GM18858 (cell line): ENCODE data around the gene FBXO31.
A peak's percentile ranks its signal among the peaks of the same experiment; 100 is the strongest.

Experiments
- ATAC-seq: cut with Tn5 transposase; IDR thresholded peaks from one replicate; pipeline ENCODE4 v1.9.1; 2021; ENCODE audit not compliant: unreplicated experiment

Gene FBXO31

DNA sequence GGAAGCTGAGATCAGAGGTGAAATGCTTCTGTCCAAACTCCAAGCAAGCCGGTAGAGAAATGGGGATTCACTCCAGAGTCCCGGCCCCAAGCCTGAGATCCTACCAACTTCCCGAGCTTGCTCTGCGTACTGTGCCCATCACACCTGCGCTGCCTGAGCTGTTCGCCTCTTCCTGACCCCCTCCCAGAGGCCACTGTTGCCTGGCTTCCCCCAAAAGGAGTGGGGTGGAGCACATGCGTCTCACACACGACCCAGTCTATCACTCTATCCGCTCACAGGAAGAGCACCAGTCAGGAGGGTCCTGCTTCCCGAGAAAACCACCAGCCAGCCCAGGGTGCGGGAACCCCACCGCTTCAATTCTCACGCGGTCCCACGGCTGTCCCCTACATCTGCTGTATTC is 52.9 kb downstream of the FBXO31 start:
- no peak for ATAC-seq

DNA sequence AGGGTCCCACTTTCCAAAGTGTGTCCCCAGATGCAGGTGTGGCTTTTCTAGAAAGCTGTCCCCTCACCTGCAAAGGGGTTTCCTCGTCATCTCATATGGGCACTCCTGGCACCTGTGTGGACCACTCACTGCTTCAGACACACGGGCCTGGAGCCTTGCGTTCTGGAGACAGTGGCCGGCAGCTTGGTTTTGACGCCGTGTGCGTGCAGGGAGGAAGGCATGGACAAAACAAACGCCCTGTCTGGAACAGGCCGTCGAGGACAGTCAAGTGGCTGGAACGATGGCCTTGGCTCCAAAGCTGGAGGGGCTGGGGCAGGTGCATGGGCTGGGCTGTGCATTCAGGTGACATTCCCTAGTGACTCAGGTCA is 53.3 kb downstream of the FBXO31 start:
- no peak for ATAC-seq

DNA sequence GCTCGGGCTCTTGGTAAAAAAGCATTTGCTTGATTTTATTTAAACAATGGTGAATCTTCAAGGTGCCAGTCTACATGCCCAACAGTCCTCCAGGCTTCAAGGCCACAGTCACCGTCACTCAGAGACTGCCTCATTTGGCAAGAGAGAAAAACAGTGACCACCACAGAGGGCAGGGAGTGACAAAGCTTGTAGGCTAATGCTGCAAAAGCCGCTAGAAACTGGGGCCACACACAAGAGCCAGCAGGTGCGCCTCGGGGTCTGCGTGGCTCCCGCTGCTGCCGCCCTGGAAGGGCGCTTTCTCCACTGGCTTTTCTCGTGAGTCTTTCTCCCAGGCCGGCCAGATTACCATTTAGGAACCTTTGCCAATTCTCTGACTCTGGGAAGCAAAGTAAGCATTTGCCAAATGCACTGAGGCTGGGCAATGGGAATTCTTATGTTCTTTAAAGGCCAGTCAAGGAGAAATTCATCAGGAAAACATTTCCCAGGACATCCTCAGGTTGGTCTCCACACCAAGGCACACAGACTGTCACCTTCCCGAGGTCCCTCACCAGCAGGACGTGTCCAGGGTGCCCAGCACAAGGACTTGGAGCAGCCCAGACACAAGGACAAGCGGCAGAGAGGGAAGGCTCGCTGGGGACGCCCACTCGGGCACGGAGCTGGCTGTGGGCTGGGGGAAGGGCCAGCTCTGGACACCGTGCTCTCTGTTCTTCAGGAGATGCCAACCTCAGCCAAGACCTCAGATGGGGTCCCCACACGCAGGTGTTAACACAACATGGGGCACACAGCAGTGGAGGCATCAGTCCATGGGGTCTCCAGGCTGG is 53.9 kb downstream of the FBXO31 start:
- no peak for ATAC-seq

DNA sequence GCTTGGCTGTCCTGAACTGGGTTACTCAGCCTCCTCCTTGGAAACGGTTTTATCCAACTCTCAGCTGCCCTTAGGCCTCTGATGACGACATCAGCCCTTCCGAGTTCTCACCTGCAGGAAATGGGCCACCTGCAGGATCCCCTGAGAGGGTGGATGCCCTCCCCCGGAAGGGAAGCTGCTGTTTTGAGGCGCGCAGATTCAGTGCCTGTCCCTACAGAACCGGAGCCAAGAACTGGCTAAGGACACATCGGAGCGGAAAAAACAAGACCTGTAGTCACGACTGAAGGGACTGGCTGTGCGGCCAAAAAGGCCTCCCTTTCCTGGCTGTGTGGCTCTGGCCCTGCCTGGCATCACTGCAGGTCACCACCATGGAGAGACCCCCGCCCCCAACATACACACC is 54.7 kb downstream of the FBXO31 start:
- no peak for ATAC-seq

DNA sequence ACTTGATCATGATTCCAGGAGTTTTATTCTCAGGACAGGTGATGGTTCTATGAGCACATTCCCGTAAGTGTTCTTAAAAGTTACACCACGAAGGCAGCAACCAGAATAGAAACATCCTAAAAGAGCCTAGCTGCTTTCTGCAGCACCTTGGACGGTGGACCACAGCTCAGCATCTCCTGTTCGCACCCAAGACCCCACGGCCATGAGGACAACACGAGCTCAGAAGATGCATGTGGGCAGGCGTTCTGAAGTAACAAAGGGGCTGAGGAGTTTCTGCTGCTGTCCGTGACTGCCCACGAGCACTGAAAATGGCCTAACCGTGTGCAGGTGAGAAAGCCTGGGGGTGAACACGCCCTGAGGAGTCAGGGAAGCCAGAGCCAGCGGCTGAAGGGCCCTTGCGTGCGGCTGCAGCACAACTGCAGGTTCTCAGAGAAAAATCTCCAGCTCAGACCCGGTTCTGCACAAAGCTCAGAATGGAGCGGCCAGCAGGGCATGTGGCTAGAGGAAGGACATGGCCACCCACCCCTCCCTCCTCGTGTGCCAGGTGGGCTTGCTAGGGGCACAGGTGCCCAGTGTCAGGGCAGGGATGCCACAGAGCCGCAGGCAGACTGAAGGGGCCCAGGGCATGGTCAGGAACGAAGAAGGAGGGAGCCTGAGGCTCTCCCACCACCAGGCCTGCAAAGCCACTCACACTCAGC is 55.6 kb downstream of the FBXO31 start:
- no peak for ATAC-seq

DNA sequence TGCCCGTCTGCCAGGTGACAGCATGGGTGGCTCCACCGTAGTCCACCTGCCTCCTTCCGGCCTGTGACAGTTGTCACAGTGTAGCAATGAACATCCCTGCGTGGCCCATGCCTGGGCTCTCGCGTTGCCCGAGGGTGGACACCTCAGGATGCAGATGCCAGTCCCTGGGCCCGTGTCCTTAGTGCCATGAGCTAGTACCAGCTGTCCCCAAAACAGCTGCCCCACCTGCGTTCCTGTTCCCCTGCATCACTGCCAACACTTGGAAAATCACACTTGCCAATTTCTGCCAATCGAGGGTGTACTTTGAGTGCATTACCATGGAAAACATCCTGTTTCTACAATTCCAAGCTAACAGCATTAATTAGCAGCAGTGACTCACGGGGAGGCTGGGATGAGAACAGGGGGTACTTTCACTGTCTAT is 57.4 kb downstream of the FBXO31 start:
- ATAC-seq, result no peak

DNA sequence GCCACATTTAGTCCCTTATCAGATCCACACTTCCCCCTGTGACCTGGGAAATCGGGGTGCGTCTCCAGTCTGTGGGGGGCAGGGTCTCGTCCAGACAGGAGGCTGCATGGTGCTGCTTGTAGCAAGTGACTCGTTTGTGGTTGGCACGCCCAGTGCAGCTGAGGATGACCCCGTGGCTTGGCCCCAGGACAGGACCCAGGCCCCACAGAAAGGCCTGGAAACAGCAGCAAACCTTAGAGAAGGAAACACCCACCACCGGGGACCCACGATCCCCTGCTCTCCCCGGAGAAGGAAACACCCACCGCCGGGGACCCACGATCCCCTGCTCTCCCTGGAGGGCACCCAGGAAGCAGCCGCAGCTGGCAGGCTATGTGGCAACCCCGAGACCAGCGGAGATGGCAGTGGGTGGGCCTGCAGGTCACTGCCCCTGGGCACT is 58.1 kb downstream of the FBXO31 start:
- ATAC-seq, result no peak

DNA sequence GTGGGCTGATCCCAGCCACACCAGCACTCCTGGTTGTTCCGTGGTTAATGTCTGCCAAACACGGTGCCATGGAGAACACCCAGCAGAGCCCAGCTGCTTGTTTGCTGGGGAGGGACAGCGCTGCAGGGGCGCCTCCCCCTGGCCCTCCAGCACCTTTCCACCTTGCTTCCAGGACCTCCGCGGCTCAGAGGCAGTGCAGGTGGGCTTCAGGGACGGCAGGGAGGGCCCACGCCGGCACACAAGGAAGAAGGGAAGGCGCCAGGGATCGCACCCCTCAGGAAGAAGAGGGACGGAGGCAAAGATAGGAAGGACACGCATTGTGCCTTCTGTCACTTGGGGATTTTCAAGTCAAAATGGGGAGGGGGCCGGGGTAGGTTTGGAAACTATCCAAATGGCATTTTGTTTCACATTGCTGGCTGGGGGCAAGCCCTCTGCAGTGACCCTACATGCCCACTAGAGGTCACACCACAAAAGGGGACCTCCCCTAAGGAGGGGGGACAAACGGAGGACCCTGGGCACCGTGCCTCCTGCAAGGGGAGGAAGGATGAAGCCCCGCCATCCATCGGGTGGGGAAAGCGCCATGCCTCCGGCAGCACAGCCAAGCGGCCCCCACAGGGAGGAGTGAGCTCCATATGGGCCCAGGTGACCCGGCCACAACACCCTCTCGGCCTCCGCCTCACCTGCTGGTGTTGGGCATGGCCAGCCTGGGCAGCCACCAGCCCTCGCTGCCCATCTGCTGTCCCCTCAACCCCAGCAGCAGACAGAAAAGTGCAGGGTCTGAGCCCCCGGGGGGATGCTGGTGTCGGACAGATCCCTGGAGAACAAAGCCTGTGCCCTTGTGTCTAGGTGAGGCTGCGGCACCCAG is 58.9 kb downstream of the FBXO31 start:
- no peak for ATAC-seq

DNA sequence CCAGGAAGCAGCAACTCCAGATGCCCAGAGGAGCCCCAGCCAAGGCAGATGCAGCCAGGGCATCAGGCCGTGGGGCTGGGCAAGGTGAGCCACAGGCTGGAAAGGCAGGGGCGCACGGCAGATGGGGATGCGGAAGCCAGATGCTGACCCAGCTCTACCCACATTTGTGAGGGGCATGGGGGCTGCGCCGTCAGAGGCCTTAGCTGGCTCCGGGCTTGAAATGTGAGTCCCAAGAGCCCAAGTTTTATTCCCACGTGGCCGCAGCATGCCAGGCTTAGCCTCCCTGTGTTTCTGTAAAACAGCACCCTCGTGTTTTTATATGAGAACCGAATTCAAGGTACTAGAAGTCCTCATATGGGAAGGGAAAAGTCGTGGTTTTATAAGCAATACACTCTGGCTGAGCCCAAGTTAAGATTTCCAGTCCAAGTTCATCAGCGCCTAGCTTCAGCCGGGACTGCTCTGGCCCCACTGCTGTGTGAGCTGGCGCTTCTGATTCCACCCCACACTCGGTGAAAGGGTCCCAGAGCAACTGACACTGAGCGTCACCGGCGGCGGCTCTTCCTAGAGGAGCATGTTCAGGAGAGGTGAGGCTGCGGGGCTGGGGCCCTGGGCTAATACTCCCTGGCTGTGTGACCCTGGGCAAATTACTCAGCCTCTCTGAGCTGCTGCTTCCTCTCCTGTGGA is 59.7 kb downstream of the FBXO31 start:
- ATAC-seq, result no peak

DNA sequence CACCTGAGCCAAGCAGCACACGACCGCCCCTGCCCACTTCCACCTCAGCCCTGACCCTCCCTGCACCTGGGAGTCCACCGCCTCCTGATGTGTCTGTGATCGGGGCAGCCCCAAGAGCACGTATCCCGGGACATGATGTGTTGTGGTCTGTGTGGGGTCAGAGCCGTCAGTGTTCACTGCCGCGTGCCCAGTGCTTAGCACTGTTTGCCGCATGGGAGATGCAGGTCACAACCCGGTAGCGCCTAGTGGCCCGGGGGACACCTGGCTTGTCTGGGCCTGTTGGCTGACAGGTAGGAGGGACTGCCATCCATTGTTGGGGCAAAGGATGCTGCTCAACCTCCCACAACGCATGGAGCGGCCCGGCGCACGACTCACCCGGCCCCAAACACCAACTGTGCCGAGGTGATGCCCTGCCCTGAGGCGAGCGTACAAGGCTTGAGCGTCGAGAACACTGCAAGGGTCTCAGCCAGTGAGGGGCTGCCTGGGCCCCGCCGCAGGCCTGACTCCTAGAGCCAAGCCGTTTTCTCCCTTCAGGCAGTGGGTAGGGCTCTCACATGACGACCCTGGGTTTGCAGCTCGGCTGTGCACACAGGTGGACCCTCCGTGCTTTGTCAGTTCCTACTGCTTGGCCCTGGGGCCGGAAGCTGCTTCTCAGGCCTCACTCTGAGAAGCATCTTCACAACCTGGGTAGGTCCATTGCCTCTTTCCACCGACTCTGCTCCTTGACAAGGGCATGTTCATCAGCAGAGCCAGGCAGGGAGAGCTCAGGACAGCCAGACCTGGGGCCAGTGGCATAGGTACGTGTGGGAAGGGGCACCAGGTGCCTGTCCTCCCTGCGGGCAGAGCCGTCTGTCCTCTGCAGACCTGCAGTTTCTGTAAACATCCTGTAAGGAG is 60.5 kb downstream of the FBXO31 start:
- no peak for ATAC-seq

DNA sequence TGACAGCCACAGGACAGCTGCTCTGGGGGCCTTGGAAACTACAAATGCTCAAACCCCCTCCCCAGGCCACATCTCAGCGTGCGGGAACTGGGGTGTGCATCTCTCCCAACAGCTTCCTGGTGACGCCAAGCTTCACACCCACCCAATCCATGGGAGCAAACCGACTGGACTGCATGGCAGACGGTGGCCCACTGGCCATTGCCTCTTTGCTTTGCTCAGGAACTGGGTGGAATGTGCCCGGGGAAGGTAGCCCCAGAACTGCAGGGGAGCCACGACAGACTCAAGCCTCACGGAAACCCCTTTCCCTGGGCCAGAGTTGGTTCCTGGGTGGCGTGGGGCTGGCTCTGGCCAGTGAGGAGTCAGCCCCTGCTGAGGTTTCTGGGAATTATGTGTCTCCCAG is 61.2 kb downstream of the FBXO31 start:
- ATAC-seq, result no peak

DNA sequence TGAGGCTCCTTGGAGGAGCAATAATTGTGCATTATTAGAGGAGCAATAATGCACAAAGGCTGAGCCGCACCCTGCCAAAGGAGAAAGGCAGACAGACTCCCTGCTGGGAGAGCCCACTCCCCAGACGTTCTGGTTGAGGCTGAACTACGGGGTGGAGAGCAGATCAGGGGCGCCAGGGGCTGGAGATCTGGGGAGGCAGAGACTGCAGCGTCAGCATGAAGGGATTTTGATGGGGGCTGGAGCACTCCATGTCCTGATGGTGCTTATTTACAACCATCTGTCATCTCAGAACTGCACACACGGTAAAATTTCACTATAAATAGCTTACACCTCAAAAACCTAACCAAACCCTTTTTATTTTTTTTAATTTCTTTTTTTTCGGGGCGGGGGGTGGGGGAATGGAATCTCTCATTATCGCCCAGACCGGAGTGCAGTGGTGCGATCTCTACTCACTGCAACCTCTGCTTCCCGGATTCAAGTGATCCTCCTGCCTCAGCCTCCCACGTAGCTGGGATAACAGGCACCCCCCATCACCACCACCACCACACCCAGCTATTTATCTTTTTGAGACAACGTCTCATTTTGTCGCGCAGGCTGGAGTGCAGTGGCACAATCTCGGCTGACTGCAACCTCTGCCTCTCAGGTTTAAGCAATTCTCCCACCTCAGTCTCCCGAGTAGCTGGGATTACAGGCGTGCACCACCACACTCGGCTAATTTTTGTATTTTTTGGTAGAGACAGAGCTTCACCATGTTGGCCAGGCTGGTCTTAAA is 62.1 kb downstream of the FBXO31 start:
- no peak for ATAC-seq

DNA sequence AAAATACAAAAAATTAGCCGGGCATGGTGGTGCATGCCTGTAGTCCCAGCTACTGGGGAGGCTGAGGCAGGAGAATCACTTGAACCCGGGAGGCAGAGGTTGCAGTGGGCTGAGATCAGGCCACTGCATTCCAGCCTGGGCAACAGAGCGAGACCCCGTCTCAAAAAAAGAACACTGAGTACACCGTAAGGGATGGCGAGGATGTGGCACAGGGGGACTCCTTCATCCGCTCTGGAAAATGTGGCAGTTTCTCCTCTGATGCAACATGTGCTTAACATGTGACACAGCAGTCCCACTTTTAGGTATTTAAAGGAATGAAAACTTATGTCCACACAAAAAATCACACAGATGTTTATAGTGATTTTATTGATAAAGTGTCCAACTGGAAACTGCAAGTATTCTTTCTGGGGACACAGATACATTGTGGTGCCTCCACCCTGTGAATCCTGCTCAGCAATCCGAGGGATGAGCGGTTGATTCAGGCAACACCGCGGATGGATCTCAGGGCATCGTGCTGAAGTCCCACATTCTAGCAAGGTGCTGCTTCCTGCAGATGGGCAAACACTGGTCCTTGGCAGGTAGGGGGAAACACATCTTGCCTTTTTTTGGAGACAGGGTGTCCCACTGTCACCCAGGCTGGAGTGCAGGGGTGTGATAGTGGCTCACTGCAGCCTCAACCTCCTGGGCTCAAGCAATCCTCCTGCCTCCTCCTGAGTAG is 62.9 kb downstream of the FBXO31 start:
- no peak for ATAC-seq

DNA sequence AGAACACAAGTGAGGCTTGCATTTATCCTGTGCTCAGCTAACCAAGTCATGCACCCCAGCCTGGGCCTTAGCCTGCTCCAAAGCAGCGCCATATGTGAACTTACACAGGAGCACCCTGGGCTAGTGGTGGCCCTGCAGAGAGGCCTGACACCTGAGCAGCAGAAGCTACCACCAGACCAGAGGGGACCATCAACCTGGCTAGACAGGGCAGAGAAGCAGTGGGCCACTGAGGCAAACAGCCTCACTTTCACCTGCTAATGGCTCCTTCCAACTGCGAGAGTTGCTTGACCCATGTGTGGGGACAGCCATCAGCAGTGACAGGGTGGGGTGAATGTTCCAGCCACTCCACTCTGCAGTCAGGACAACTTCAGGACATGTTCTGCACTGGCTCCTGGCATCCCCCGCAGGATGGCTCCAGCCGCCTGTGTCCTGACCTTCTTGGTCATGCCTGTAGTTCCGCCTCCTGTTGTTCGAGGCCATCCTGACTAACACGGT is 63.5 kb downstream of the FBXO31 start:
- ATAC-seq, result no peak

DNA sequence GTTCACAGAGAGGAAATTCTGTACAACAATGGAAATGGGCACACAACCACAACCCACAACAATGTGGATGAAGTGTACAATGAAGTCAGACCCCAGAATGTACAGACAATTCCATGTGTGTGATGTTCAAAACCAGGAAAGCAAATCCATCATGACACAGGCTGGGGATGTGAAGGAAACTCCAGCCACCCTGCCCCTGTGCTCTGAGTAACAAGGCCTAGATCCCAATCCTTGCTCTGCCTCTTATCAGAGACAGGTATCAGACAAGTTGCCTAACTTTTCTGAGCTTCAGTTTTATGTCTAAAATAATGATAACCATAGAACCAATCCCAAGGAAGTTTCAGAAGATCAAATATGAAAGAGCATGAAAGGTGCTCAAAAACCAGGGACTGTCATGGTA is 64.6 kb downstream of the FBXO31 start:
- ATAC-seq, result no peak

DNA sequence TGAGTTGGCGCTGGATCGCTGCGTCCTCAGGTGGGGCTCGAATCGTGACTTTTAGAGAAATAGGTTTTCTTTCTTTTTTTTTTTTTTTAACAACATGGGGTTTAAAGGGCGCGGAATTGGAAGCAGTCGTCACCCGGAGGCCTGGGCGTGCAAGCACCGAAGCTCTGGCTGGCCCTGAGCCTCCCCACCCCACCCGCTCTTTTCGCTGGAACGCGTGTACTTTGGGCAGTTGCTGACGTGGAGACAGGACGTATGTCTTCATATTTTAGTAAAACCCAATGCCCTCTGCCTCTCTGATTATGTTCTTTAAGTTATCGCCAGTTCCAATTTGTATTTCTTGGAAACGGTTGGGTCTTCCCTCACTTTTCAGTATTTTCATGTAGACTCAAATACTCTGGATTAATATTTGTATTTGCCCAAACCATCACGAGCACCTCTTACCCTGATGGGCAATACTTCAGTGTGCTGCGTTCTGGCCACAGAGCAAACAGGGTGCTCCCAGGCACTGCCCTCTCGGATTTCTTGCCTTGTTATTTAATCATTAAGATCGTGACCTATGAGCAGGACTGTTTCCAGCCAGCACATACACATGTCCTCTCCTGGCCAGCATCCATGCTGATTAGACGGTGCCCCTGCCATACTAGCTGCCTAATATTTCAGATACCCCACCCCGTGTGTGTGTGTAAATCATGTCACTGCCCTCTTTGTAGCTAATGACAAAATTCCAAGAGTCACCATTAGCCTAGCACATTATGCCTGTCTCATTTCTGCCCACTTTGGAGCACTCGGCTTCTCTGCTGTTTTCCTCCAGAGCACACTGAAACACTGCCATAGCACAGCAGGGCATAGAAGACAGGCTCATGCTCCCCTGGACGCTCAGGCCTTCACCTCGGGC is 65.6 kb downstream of the FBXO31 start:
- ATAC-seq, result no peak

DNA sequence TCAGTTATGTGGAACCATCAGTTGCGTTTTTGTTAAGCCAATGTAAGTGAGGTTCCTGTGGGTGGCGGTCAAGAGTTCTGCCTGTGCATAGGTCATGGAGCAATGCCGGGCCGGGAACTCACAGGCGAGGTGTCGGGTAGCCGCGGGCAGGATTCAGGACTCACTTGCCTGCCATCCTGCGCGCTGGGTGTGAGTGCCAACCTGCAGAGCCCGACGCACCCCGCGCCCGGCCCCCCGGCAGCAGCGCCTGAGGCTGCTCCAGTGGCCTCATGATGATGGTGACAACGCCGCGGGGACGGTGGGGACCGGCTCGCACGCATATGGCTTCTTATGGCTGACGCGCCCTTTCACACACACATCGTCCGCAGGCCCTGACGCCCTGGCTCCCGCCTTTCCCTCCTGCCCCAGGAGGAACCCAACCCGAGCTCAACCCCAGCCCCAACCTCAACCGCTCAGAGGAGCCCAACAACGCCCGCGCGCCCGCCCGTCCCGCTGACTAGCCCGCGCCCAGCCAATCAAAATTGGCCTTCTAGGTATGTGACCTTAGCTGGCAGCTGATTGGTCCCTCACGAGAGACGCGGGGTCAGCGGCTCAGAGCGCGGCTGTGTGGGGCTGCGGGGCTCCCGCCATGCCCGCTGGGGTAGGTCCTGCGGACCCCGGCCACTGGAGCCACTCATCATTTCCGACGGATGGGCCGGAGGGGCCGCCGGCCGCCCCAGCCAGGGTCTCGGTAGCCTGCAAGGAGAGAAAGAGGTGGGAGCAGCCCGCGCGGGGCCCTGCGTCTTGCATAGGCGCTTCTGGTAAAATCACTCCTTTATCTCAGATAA is 66.4 kb downstream of the FBXO31 start, which contains the start of gene C16orf95:
Gene C16orf95 (minus strand): TSS at position 470 of the 827 bp plus-strand sequence. CDS start 150 bp downstream, at position 320.
- peak; percentile 76 for ATAC-seq
